H9 (cell line): Measurements from ENCODE around the gene PPAT. TPM values are rescaled to one million over a fixed set of nuclear protein-coding genes. Genes with fewer than 3 reads are reported as not detected.

Experiments used
- DNase-seq: peaks from one replicate; pipeline ENCODE4 v3.0.0-alpha.2; 2017
- H2AFZ ChIP-seq: one replicate; pipeline ENCODE4 v1.6.1; 2013; ENCODE audit warnings: mild to moderate bottlenecking, low read length, control low read depth, moderate library complexity
- H2AK5ac ChIP-seq: 2 replicates; pipeline ENCODE4 v1.6.1; 2013; ENCODE audit warnings: low read length, control low read depth, mixed read lengths; ENCODE audit not compliant: insufficient read length
- H2BK120ac ChIP-seq: one replicate; pipeline ENCODE4 v1.6.1; 2013; ENCODE audit warnings: low read depth, mild to moderate bottlenecking, low read length, control low read depth, inconsistent platforms; ENCODE audit not compliant: poor library complexity, severe bottlenecking
- H2BK12ac ChIP-seq: 2 replicates; pipeline ENCODE4 v1.6.1; 2013; ENCODE audit warnings: low read length, control low read depth, mixed read lengths, low read depth; ENCODE audit not compliant: insufficient read length
- H2BK15ac ChIP-seq: 2 replicates; pipeline ENCODE4 v1.6.1; 2013; ENCODE audit warnings: low read depth, low read length, control low read depth
- H2BK20ac ChIP-seq: one replicate; pipeline ENCODE4 v1.6.1; 2013; ENCODE audit warnings: low read depth, mild to moderate bottlenecking, low read length, control low read depth, inconsistent platforms; ENCODE audit not compliant: poor library complexity, severe bottlenecking
- H2BK5ac ChIP-seq: 2 replicates; pipeline ENCODE4 v1.6.1; 2013; ENCODE audit warnings: low read length, control low read depth, mixed read lengths; ENCODE audit not compliant: insufficient read length
- H3K14ac ChIP-seq: 2 replicates; pipeline ENCODE4 v1.6.1; 2013; ENCODE audit warnings: low read length, control low read depth; ENCODE audit not compliant: insufficient read depth
- H3K18ac ChIP-seq: 2 replicates; pipeline ENCODE4 v1.6.1; 2013; ENCODE audit warnings: low read depth, mild to moderate bottlenecking, mixed read lengths, low read length, control low read depth; ENCODE audit not compliant: insufficient read length
- H3K23ac ChIP-seq: 2 replicates; pipeline ENCODE4 v1.6.1; 2013; ENCODE audit warnings: low read length, control low read depth, mixed read lengths, low read depth; ENCODE audit not compliant: insufficient read length
- H3K23me2 ChIP-seq: 2 replicates; pipeline ENCODE4 v1.6.1; 2013; ENCODE audit warnings: low read depth, mild to moderate bottlenecking, mixed read lengths, low read length, control low read depth; ENCODE audit not compliant: insufficient read length, poor library complexity, severe bottlenecking
- H3K27ac ChIP-seq: 2 replicates; pipeline ENCODE4 v1.5.1; 2013; ENCODE audit warnings: low read length, control low read depth, mixed read lengths, low read depth; ENCODE audit not compliant: insufficient read length
- H3K27me3 ChIP-seq: 2 replicates; pipeline ENCODE4 v1.6.1; 2013; ENCODE audit warnings: low read length, control low read depth, inconsistent platforms; ENCODE audit not compliant: insufficient read depth
- H3K4ac ChIP-seq: 2 replicates; pipeline ENCODE4 v1.6.1; 2013; ENCODE audit warnings: low read depth, mild to moderate bottlenecking, control low read depth, inconsistent platforms, low read length, moderate library complexity
- H3K4me1 ChIP-seq: 2 replicates; pipeline ENCODE4 v1.6.1; 2013; ENCODE audit warnings: low read length, control low read depth, inconsistent platforms; ENCODE audit not compliant: insufficient read depth
- H3K4me2 ChIP-seq: 2 replicates; pipeline ENCODE4 v1.6.1; 2013; ENCODE audit warnings: low read length, control low read depth, mixed read lengths; ENCODE audit not compliant: insufficient read length, insufficient read depth
- H3K56ac ChIP-seq: 2 replicates; pipeline ENCODE4 v1.6.1; 2013; ENCODE audit warnings: low read depth, mild to moderate bottlenecking, mixed read lengths, low read length, control low read depth; ENCODE audit not compliant: insufficient read length
- H3K79me1 ChIP-seq: 2 replicates; pipeline ENCODE4 v1.6.1; 2013; ENCODE audit warnings: low read depth, mild to moderate bottlenecking, moderate library complexity, low read length, control low read depth, inconsistent platforms; ENCODE audit not compliant: insufficient read depth, poor library complexity, severe bottlenecking
- H3K79me2 ChIP-seq: 2 replicates; pipeline ENCODE4 v1.6.1; 2013; ENCODE audit warnings: low read length, control low read depth, inconsistent platforms; ENCODE audit not compliant: insufficient read depth
- H3K9ac ChIP-seq: 2 replicates; pipeline ENCODE4 v1.6.1; 2013; ENCODE audit warnings: low read length, control low read depth, mixed read lengths; ENCODE audit not compliant: insufficient read length; ENCODE audit errors: extremely low read depth
- H3K9me3 ChIP-seq: one replicate; pipeline ENCODE4 v1.6.1; 2013; ENCODE audit warnings: low read depth, low read length, inconsistent platforms; ENCODE audit not compliant: control insufficient read depth
- H3T11ph ChIP-seq: one replicate; pipeline ENCODE4 v1.6.1; 2013; ENCODE audit warnings: mild to moderate bottlenecking, low read length, control low read depth, inconsistent platforms
- H4K20me1 ChIP-seq: one replicate; pipeline ENCODE4 v1.6.1; 2013; ENCODE audit not compliant: control insufficient read depth, insufficient read length, insufficient read depth
- H4K5ac ChIP-seq: 2 replicates; pipeline ENCODE4 v1.6.1; 2013; ENCODE audit warnings: low read depth, mild to moderate bottlenecking, mixed read lengths, low read length, control low read depth; ENCODE audit not compliant: insufficient read length
- H4K8ac ChIP-seq: replicated peaks from 2 replicates; pipeline ENCODE4 v1.6.1; 2013; ENCODE audit warnings: low read length, control low read depth, mixed read lengths, low read depth; ENCODE audit not compliant: insufficient read length
- H4K91ac ChIP-seq: 2 replicates; pipeline ENCODE4 v1.6.1; 2013; ENCODE audit warnings: low read depth, mild to moderate bottlenecking, moderate library complexity, mixed read lengths, low read length, control low read depth; ENCODE audit not compliant: insufficient read length
- H3K27ac Mint-ChIP-seq, 3 experiments: 2 replicates in 2 of 3; 3 replicates in 1 of 3; pipeline ENCODE4 v1.8.0; 2020 to 2021; ENCODE audit warnings: mixed read lengths in 3 of 3, mild to moderate bottlenecking in 1 of 3, moderate library complexity in 1 of 3
- H3K27me3 Mint-ChIP-seq: 2 replicates; pipeline ENCODE4 v1.8.0; 2021; ENCODE audit warnings: low read depth, mild to moderate bottlenecking, moderate library complexity, mixed read lengths
- H3K36me3 Mint-ChIP-seq, 3 experiments: 2 replicates in 2 of 3; 3 replicates in 1 of 3; pipeline ENCODE4 v1.8.0; 2020 to 2021; ENCODE audit warnings: low read depth in 3 of 3, mixed read lengths in 3 of 3; ENCODE audit not compliant: insufficient read depth in 1 of 3
- H3K4me1 Mint-ChIP-seq, 2 experiments: 2 replicates each; pipeline ENCODE4 v1.8.0; 2020; ENCODE audit warnings: mixed read lengths in 2 of 2
- H3K4me3 Mint-ChIP-seq, 2 experiments: 2 replicates in 1 of 2; 3 replicates in 1 of 2; pipeline ENCODE4 v1.8.0; 2020 to 2021; ENCODE audit warnings: mild to moderate bottlenecking in 2 of 2, mixed read lengths in 2 of 2, moderate library complexity in 1 of 2
- H3K9me3 Mint-ChIP-seq, 2 experiments: 2 replicates in 1 of 2; 3 replicates in 1 of 2; pipeline ENCODE4 v1.8.0; 2020; ENCODE audit warnings: mild to moderate bottlenecking in 2 of 2, mixed read lengths in 2 of 2, moderate library complexity in 1 of 2
- CTCF ChIP-seq: fragments of 200-600 bp; sonication (generic); conservative IDR thresholded peaks from 3 replicates; pipeline ENCODE4 v1.8.0; 2021; ENCODE audit warnings: antibody characterized with exemption, mild to moderate bottlenecking
- WGBS: extraction: QIAGEN DNeasy Blood & Tissue Kit; methylation state at CpG from one replicate; pipeline ENCODE4 v1.1.7; 2013; ENCODE audit warnings: missing lambda C conversion rate, low lambda C conversion rate, mixed read lengths; ENCODE audit not compliant: insufficient read length; ENCODE audit errors: extremely low coverage; 5-methylcytosine and 5-hydroxymethylcytosine counted together
- total RNA-seq: library from RNA; stranded (reverse); gene quantifications from 2 replicates; pipeline ENCODE4 v1.2.1, GENCODE V29; 2021

Gene PPAT
- total RNA-seq, 1 experiment from 2014 or later: 77.1 TPM

DNA sequence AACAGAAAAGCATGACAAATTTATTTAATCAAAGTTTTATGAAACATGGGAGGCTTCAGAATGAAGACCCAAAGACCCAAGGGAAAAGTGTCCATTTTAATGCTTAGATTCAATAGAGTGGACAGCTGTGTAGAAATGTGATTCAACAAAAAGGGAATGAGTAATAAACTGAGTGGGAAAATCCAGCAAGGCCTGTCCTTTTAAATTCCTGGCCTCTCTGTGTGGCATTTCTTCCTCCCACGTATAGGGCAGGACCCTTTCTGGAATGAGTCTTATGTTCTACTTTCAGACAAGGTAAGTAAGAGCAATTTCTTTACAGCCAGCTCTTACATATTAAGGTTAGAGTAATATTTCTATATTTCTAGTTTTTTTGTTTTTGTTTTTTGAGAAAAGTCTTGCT lies 62.6 kb downstream of the PPAT start:
- Histone ChIP-seq H3K4me2 (no peak overlapping the region), H4K20me1 (no peaks in the 10 kb centered on the region), H3K27ac (no peak overlapping the region), H3K18ac (no peak overlapping the region), H2BK15ac (no peak overlapping the region), H3K79me2 (no peaks in the 10 kb centered on the region), H2AFZ (no peak overlapping the region), H2BK5ac (no peak overlapping the region), H3K23me2 (no peaks in the 10 kb centered on the region), H3K9me3 (no peaks in the 10 kb centered on the region), H4K5ac (no peak overlapping the region), H3K4ac (no peak overlapping the region), H3T11ph (no peak overlapping the region), H3K9ac (no peak overlapping the region), H2BK120ac (no peak overlapping the region), H4K91ac (no peak overlapping the region), H3K79me1 (no peaks in the 10 kb centered on the region), H3K56ac (no peak overlapping the region), H3K23ac (no peak overlapping the region), H4K8ac (no peak overlapping the region), H3K4me1 (no peaks in the 10 kb centered on the region), H2BK20ac (no peak overlapping the region), H2BK12ac (no peak overlapping the region), H2AK5ac (no peak overlapping the region), H3K27me3 (no peaks in the 10 kb centered on the region), H3K14ac (no peak overlapping the region)
- no peak overlapping the region; a peak in 1 of 7 replicates for H3K27ac Mint-ChIP-seq
- DNase-seq: no peak
- H3K9me3 Mint-ChIP-seq: peaks cover 3% of the 10 kb centered on the region in 2 experiments; a peak in 4 of 5 replicates
- no peak overlapping the region for H3K4me3 Mint-ChIP-seq
- no peaks in the 10 kb centered on the region for H3K27me3 Mint-ChIP-seq
- TF ChIP-seq CTCF: no peak
- WGBS: no CpG with 5 or more reads among the region's 1 CpG
- no peaks in the 10 kb centered on the region for H3K4me1 Mint-ChIP-seq
- H3K36me3 Mint-ChIP-seq: peaks cover 13 to 40% (median 32%) of the 10 kb centered on the region in 3 experiments
